HG03460 (cell line): ENCODE data around the gene ZNF729.
"Not testable (repeated sequence)": the region's sequence is repeated elsewhere in the genome, so short reads cannot be mapped to it uniquely, and the experiment has no call there.

Experiments
- ATAC-seq: cut with Tn5 transposase; IDR thresholded peaks from one replicate; pipeline ENCODE4 v1.9.1; 2021; ENCODE audit not compliant: unreplicated experiment

Gene ZNF729

DNA sequence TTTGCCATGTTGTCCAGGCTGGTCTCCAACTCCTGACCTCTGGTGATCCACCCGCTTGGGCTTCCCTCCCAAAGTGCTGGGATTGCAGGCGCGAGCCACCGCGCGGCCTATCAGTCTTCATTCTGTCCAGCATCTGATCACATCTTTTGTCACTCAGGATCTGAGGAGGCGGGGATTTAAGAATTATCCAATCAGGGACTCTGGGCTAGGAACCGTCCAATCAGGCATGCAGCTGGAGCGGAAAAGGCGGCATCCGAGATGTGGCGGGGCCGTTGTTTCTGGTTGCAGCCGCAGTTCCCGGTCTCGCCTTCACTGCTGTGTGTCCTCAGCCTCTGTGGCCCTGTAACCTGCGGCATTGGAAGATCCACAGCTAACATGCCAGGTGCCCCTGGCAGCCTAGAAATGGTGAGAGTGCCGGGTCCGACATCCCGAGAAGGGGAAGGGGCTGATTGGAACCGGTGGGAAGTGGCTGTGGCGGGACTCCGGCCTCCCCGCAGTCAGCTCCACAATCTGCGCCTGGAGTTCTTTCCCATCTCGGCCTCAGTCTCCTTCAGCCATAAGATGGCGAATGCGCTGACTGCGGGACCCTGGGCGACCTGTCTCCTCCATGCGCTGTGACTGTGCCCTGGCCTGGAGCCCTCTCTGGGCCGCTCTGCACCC lies at the start of gene ZNF729:
TSS of gene ZNF729 (plus strand) at position 291 of the 660 bp plus-strand sequence. CDS start at position 376, 85 bp downstream.
- no peak for ATAC-seq

DNA sequence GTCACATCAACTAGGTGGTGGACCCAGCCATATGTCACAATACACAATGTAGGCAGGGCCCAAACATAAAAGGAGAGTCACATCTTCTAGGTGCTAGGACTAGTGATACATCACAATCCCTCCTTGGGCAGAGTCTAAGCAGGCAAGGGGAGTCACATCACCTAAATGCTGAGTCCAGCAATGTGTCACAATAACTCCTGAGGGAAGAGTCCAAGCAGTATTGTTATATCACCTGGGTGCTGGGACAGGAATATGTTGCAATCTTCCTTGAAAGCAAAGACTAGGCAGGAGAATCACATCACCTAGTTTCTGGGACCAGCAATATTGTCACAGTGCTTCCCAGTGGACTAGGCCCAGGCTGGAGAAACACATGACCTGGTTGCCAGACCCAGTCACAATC lies 29.4 kb upstream of the ZNF729 start:
- no peak for ATAC-seq

DNA sequence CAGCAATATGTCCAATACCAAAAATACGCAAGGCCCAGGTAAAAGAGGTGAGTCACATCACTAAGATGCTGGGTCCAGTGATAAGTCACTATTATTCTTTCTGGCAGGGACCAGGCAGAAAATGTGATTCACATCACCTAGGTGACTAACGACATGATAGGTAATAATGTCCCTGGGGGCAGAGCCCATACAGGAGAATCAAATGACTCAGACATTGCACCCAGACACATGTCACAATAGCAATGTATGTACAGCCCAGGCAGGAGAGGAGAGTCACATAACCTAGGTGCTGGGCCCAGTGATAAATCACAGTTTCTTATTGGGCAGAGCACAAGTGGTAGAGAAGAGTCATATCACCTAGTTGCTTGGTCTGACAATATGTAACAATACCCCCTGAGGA lies 28.9 kb upstream of the ZNF729 start:
- no peak for ATAC-seq

DNA sequence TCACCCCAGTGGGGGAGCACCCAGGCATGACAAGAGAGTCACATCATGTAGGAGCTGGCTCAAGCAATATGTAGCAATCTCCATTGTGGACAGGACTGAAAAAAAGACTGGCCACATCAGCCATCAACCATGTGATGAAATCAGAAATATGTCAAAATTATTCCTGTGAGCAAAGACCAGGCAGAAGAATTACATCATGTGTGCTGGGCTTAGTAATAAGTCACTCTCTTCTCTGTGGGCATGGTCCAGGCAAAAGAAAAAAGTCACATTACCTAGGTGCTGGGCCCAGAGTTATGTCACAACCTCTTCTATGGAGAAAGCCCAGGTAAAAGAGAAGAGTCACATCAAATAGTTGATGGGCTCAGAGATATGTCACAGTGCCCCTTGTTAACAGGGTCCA lies 28.3 kb upstream of the ZNF729 start:
- no peak for ATAC-seq

DNA sequence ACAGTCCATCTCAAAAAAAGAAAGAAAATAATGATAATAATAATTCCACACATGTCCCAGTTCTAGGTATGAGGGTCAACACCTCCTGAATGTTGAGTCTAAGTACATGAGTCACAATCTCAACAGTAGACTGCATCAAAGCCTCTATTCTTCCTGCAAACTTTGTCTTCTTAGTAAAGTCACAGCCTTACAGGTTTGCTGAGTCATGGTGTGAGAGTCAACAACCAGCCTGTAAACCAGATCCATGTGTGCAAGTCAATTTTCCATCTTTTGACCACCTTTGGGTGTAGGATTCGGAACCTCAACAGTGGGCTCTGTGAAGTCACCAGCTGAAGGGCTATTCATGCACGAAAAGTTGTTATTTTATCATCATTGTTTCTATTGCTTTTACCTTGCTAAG lies 25.7 kb upstream of the ZNF729 start:
- no peak for ATAC-seq

DNA sequence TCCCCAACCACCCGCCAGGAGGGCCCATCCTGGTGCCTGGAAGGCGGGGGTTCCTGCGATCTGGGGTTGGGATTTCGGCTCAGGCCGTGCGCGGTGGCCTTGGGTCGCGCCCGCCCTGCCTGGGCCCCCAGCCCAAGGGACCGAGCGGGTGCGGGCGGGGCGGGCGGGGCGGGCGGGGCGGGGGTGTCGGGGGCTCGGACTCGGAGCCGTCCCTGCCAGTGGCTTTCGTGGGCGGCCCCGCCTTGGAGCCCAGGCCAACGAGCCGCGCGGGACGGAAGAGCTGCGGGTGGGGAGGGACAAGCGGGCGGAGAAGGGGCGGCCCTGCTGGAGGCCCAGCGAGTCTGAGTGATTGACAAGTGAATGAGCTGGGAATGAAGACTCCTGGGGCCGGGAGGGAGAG lies 24.6 kb upstream of the ZNF729 start:
- ATAC-seq = no peak

DNA sequence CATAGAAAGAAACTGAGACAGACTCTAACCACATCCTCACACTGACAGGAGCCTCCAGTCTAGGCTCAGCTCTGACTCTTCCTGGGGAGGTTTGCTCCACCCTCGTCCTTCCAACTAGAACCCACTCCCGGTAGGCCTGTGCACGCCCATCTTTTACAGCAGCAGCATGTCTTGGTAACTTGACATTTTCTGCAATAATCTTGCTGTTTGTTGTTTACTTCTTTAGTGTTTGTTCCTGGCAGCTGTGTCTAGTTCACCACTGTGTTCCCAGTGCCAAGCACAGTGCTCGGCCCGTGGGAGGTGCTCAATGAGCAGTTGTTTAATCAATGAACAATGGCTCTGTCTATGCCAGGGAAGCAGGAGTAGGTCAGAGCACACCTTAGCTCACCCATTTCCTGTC lies 23.1 kb upstream of the ZNF729 start:
- ATAC-seq = no peak

DNA sequence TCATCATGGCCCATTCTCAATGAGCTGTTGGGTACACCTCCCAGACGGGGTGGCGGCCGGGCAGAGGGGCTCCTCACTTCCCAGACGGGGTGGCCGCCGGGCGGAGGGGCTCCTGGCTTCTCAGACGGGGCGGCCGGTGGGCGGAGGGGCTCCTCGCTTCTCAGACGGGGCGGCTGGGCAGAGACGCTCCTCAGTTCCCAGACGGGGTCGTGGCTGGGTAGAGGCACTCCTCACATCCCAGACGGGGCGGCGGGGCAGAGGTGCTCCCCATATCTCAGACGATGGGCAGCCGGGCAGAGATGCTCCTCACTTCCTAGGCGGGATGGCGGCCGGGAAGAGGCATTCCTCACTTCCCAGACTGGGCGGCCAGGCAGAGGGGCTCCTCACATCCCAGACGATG lies 35.3 kb downstream of the ZNF729 start:
- not testable (repeated sequence) for ATAC-seq

DNA sequence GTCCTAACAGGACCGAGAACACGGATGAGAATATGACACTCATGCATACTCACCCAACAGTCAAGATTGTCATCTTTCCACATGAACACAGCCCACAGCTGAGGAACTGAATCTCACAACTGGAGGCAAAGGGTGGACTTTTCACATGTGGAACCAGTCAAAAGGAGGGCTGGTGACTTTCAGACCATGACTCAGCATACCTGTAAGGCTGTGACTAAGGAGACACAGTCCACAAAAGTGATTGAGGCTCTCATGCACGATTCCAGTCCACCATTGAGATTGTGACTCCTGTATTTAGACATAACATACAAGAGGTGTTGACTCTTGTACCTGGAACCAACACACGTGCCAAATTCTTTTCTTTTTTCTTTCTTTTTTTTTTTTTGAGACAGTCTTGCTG lies 40.0 kb downstream of the ZNF729 start:
- no peak for ATAC-seq

DNA sequence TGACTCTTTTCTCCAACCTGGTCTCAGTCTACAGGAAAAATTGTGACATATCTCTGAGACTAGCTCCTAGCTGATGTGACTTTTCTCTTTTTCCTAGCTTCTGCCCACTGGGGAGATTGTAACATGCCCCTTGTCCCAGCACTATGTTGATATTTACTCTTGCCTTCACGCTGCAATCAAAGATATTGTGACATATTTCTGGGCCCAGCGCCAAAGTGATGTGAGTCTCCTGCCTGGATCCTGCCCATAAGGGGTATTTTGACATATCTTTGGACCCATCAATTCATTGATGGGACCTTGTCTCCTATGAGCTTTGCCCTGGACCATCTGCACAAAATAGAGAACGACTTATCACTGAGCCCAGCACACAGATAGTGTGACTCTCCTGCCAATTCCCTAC lies 41.1 kb downstream of the ZNF729 start:
- no peak for ATAC-seq

DNA sequence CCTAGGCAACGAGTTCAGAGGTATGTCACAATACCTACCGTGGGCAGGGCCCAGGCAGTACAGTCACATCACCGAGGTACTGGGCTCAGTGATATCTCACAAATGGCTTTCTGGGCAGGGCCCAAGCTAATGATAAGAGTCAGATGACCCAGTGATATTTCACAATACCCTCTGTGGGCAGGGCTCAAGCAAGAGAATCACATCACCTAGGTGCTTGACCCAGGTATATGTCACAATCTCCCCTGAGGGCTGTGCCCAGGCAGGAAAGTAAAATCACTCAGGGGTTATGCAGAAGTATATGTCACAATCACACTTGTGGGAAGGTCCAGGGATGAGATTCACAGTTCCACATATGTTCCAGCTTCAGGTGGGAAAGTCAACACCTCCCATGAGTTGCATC lies 45.3 kb downstream of the ZNF729 start:
- ATAC-seq = no peak

DNA sequence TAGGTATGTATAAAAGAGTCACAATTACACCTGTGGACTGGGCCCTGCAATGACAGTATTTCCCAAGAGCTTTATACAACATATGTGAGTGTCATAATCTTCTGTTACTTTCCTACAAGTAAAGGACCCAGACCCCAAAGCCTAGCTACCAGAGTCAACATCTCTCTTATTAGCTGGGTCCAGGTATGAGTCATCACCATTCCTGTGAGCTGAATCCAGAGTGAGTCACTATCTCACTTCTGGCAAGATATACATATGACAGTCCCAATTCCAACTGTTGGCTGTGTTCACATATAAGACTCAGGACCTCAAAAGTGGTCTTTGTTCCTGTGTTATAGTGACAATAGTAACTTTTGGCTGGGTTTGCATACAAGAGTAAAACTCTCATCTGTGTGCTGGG lies 46.7 kb downstream of the ZNF729 start:
- ATAC-seq = no peak

DNA sequence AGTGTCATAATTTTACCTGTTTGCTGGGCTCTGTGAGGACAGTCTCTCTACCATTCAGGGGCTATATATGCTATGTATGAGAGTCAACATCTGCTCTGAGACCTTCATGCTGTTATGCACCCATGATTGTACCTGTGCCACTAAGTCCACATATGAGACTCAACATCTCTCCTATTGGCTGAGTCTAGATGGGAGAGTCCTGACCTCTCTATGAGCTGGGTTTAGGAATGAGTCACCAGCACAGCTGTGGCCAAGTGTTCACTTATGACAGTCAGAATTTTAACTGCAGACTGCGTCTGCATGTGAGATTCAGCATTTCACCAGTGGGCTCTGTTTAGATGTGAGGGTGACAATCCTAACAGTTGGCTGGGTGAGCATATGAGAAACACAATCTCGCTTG lies 49.5 kb downstream of the ZNF729 start:
- no peak for ATAC-seq

DNA sequence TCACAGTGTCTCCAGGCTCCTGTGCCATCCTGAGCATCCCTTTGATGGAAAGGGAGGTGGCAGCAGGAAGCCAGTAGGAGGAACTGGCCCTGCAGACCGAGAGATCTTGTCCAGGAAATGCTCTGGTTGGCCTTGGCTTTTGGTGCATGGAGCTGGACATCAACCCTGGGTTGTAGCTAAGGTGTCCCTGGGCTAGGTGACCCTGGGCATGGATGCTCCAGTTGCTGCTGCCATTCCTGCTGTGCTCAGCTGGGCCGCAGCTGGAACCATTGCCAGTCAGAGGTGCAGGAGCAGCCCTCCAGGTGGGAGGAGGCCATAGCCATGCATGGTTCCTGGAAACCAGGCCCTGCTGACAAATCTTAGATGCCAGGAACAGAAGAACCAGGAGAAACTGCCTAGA lies 68.4 kb downstream of the ZNF729 start:
- ATAC-seq = no peak
